GM21367 (cell line): ENCODE data around the gene CCR5AS.

ENCODE experiments used
- ATAC-seq: cut with Tn5 transposase; IDR thresholded peaks from one replicate; pipeline ENCODE4 v1.9.1; 2021; ENCODE audit not compliant: unreplicated experiment

CCR5AS gene

GRCh38 chr3:46318207-46318927, 88.5 kb downstream of the CCR5AS start:
- ATAC-seq: no peak

GRCh38 chr3:46316206-46316605, 90.7 kb downstream of the CCR5AS start:
- ATAC-seq: no peak

- no peak for ATAC-seq
Measured at GRCh38 chr3:46314517-46314916, 92.3 kb downstream of the CCR5AS start.
